Stimulated activated CD8-positive, alpha-beta memory T cell treated with anti-CD3 and anti-CD28 coated beads, Interleukin-4, amount 100 ng/mL, for 4 hours (primary cell): ENCODE data around the gene SLC25A47.
"Not testable (repeated sequence)": the region's sequence is repeated elsewhere in the genome, so short reads cannot be mapped to it uniquely, and the experiment has no call there.

Source experiments
- DNase-seq, 2 donors: peaks; one replicate each; pipeline ENCODE4 v3.0.0-alpha.2; 2020; ENCODE audit warnings: low read depth in 2 of 2, low spot score in 1 of 2

SLC25A47 gene

GRCh38 chr14:100304825-100305323 lies 18.3 kb upstream of the SLC25A47 start:
- DNase-seq: no peak

GRCh38 chr14:100305324-100306100 lies 17.6 kb upstream of the SLC25A47 start:
- peak; percentile 37 to 55 for DNase-seq

- DNase-seq: peak; percentile 34 to 59
Observed at GRCh38 chr14:100306101-100306997, 16.8 kb upstream of the SLC25A47 start, which contains the start of gene SLC25A29. Gene SLC25A29 (minus strand): TSS chr14:100306444. CDS start chr14:100306232, 212 bp downstream.

- DNase-seq: no peak
Observed at GRCh38 chr14:100306998-100307765, 16.0 kb upstream of the SLC25A47 start.

GRCh38 chr14:100307766-100308426 lies 15.2 kb upstream of the SLC25A47 start:
- DNase-seq: no peak

GRCh38 chr14:100308427-100308792 lies 14.7 kb upstream of the SLC25A47 start:
- not testable (repeated sequence) for DNase-seq

DNA sequence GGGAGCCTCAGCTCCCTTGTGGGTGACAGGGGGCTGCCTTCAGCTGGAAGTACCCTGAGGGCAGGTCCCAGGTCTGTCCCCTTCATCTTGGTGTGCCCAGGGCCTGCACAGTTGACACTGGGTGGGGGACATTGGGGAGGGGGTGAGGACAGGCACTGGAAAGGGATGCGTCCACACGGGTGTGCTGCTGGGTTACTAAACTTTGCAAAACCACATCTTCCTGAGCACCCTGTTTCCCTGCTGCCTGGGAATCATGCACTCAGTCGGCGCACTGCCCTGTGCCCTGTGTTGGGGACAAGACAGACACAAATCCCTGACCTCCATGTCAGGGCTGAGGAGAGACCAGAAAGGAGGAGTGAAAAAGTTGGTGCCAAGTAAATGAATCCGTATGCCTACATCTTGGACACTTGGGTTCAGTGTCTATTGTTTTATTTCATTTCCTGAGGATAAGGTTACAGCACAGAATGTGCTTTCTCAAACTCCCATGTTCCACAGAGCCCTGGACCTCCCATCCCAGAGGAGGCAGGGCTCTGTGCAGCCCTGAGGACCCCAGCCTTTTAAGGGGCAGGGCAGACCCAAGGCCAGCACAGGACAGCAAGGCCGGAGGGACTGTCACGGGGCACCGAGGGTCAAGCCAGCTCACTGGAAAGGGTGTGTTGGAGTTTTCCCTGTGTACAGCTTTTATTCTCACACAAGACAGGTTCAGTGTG lies 14.0 kb upstream of the SLC25A47 start:
- DNase-seq: no peak

DNA sequence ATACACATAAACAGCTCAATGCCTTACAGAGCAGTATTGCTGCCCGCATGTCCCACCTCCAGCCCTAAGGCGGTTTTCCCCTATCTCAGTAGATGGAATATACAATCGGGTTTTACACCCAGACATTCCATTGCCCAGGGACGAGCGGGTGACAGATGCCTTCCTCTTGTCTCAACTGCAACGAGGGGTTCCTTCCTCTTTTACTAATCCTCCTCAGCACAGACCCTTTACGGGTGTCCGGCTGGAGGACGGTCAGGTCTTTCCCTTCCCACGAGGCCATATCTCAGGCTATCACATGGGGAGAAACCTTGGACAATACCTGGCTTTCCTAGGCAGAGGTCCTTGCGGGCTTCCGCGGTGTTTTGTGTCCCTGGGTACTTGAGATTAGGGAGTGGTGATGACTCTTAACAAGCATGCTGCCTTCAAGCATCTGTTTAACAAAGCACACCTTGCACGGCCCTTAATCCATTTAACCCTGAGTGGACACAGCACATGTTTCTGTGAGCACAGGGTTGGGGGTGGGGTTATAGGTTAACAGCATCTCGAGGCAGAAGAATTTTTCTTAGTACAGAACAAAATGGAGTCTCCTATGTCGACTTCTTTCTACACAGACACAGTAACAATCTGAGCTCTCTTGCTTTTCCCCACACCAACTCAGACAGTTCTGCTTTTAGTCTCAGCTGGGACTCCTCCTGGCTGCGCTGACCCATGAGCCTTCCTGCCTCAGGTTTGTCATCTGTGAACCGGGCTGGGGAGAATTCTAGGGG lies 10.8 kb upstream of the SLC25A47 start:
- DNase-seq: not testable (repeated sequence)

DNA sequence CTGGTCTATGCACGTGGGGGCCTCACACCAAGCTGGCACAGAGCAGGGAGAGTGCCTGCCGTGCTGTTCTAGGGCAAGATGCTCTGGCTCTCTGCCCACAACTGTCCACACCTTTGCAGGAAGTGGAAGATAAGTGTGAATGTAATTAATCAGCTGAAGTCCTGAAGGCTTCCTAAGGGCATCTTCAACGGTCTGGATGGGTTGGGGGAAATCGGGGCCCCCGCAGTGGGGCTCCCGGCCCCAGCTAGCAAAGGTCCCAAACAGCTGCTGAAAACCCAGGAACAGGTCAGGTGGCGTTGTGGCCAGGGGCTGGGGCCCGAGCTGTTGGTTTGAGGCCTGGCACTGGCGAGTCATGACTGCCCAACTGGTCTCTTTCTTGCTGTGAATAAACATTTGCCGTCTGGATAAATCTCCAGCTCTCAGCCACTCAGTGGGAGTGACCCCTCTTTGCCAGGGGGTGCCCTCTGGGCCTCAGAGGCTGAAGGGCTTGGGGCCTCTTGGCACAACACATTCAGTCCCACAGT lies 10.2 kb upstream of the SLC25A47 start:
- DNase-seq: no peak

DNA sequence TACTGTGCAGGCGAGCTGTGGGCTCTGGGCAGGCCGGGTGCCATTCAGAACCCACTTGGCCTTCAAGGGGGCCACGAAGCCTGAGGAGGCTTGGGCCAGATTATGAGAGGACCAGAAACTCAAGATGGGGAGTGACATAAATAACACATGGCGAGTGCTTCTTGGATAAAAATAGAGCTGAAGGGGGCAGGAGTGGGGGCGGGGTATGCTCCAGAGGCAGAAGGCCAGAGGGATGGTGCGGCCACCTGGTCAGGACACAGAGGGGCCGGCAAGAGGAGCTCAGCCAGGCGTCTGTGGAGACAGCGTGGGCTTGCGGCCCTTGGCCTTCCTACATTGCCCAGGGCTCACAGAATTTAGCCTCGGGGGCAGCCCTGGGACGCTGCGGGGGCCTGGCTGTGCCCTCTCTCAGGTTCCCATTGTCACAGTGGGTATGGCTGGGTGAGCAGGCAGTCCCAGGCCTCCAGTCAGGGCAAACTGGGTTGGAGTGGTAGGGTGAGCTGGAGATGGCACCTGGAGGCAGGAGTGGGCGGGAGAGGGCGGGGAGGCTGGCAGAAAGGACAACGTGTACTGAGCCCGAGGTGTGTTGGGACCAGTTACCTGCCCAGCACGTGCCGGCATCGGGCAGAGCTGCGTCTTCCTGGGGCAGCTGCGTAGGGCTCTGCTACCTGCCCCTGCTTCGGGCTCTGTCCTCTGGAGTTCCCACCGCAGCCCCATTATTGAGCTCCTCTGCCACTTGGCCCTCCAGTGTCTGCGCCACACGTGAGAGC lies 9.5 kb upstream of the SLC25A47 start:
- no peak for DNase-seq

DNA sequence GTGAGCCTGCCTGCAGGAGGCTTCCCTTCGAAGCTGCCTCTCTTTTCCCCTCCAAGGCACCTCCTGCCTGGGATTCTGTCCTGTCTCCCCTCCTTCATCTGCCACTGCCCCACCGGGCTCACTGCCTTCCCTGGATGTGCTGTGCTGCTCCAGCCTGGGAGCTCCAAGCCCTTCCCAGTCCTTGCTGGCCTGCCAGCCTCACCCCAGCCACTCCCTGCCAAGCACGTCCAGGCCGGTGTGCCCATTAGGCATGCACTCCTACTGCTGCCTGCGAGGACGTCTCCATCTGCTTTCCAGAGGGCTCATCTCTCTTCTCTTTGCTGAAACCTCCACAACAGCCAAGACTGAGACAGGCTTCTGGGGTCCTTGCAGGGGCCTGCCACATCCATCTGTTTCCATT lies 8.4 kb upstream of the SLC25A47 start:
- DNase-seq: no peak

DNA sequence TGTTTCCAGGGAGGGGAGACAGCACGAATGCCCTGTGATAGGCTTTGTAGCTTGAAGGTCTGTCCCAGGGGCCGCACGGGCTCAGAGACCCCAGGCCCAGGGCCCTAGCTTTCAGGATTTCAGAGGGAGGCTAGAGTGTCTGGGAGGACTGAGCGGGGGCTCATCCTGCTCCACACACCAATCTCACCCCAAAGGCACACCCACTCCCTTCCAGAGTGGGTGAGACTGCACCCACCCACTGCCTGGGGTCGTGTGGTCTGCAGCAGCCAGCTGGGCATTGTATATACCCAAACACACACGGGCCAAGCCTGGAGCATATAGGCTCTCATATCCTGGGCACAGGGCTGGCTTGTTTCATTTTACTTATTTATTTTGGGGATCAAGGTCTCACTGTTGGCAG lies 5.8 kb upstream of the SLC25A47 start:
- DNase-seq: no peak

DNA sequence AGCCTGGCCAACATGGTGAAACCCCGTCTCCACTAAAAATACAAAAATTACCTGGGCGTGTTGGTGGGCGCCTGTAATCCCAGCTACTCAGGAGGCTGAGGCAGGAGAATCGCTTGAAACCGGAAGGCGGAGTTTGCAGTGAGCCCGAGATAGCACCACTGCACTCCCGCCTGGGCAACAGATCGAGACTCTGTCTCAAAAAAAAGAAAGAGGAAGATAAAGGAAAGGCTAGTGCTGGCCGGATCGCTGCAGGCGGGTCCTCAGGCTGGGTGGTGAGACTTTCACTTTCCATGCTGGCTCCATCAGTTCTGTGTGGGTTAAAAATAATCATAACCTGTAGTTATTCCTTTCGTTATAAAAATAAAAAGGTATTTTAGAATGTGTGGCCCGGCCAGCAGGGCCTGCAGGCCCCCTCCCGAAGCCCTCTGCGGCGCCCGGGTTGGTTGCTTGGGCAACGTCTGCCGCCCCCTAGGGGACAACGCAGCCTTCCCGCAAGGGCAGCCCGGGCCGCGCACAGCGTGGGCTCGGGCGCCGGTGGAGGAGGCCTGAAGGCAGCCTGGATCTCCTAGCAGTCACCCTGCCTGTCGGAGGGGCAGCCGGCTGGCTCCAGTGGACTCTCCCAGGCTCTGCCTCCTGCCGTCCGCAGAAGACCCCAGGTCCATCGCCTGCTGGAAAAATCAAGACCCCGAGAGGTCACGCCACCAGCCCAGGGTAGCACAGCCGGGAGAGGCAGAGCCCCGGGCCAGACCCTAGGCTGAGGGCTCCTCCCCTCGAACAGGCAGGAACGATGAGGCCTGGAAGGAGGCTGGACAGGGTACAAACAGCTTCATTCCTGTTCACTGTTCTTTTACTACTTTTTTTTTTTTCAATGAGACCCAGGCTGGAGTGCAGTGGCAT lies 5.0 kb upstream of the SLC25A47 start:
- DNase-seq: peak; percentile 42 to 48

DNA sequence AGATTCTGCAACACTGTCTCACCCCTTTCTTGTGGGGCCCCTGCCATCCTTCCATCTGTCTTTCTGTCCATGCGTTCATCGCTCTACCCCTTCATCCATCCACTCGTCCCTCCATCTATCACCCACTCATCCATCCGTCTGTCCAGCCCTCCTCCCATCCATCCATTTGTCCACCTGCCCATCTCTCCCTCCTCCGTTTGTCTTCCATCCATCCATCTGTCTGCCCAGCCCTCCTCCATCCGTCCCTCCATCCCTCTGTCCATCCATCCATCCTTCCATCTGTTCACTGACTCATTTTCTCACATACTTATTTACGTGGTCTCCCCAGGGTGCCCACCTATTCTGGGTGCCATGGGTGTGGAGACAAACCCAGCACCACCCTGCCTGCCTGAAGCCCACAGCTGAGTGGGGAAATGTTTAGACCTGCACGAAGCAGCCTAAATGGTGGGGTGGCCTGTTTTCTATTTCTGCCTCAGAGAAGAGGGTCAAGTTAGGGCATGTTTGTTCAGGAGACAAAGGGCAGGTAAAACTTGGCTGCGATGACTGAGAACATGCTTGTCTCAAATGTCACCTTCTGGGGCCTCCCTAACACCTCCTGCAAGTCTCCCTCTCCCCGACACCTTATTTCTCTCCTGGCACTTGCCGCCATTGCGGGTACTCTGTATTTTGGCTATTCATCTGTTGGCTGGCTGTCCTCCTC lies 2.8 kb upstream of the SLC25A47 start:
- DNase-seq: no peak

GRCh38 chr14:100321473-100322137 lies 1.5 kb upstream of the SLC25A47 start:
- DNase-seq: no peak
